NK-92 (cell line): ENCODE results near the gene LDAH.

Experiments
- DNase-seq: peaks from one replicate; lab custom pipeline; 2025; ENCODE audit not compliant: unreplicated experiment; lab: John Stamatoyannopoulos, UW

Gene LDAH

DNA sequence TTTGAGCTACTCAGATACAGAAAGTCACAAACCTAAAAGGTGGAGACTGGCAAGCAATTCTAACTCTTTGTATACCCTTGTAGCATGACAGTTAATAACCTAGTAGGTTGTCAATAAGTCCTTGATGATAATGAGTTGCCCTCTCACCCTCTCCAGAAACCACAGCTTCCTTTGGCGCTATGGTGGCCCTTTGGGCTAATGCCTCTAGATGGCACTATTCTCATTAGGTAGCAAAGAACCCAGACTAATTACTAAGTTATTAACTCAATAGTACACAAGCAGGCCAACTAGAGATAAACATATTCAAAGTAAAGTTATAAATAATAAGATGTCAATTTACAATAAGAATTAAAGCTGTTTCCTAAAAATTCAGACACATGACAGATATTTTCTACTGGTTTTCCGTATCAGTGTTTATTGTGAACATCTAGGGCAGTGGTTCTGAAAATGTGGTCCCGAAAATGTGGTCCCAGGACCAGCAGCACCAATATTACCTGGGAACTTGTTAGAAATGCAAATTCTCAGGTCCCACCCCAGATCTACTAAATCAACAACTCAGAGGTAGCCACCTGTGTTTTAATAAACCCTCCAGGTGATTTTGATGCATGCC is 41.1 kb downstream of the LDAH start:
- DNase-seq, result no peak

DNA sequence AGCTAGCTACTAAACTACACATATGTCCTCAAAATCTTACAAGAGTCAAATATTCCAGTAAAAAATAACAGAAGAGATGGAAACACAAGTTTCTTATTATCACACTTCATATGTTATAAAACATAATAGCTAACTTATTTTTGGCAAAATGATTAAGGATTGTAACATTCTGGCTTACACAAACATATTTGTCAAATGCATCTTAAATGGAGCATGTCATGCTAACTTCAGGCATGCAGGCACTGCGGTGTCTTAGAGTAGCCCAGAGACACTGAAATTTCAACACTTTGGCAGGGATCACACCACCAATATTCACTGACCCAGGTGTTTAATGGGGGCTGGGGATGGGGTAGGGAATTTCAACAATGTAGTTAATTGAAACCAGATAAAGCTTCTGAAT is 51.6 kb downstream of the LDAH start:
- DNase-seq, result no peak

DNA sequence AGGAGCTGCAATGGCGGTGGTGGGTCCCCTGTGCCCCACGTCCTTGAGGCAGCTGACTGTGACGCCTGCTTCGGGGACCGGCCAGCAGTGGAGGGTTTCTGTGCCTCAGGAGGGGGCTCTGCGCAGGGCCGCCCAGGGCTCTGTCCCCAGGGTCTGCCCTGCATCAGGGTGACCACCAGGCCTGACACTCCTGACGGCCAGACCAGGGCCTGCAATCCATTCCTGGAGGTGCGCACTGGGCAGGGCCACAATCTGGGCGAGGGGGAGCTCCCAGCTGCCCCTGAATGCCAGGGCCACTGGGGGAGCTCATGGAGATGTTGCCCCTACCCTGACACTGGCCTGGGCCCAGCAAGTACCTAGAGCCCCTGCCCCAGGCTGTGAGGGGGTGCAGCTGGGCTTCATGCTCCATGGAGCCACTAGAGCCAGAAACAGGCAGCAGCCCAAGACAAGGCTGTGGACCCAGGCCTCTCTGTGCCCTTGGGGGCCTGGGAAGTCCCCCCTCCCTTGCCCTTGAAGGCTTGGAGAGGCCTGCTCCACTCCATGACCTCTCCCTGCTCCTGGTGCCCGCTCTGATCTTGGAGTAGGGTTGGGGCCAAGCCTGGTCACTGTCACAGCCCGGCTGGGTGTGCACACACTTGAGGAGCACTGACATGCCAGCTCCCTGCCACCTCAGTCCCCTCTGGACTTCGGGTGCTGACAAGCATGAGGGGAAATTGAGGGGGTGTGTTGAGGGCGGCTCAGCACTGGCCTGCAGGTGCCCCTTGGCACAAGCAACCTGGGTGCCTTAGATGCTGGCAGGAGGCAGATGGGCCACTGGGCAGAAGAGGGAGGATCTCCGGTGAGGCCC is 55.9 kb downstream of the LDAH start:
- no peak for DNase-seq

DNA sequence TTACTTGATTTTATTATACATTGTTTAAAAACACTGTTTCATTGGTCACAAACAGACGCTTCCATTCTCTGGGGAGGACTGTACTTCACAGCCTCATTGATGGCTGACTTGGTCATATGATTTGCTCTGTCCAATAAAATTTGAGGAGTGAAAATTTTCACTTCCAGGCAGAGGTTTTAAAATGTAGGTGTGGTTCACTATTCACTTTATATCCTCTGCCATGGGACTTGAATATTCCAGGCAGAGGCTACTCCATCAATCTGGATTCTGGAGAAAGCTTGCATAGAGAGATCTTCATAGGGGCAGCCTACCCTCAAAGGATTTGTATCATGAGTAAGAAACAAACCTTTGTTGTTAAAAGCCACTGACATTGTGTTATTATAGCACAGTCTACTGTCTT is 56.7 kb downstream of the LDAH start:
- DNase-seq, result no peak

DNA sequence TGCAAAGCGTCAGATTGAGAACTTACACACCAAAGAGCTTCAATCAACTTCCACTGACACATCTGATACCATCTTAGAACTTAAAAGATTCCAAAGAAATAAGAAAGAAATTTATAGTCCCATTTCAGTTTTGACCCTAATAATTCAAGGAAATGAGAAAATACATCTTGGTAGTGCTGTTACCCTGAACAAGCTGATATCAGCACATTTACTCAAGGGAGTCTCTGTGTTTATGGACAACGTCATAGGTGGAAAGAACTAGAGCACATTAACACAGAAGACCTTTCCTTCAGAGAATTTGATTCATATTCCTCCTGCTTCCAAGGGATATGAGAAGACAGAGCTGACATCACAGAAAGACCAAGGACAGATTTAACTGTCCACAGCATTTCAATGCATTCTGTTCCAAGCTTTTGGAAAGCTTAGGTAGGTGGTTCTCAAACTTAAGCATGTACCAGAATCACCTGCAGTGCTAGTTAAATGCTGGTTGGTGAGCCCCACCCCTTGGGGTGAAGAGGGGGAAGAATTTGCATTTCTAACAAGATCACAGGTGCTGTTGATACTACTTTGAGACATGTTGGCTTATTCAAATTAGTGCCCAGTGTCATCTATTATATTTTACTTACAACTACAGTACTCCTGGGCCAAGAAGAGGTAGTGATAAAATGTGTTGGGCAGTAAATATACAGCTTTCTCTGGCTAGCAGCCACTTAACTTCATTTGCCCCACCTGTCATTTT is 59.8 kb downstream of the LDAH start:
- DNase-seq, result no peak

DNA sequence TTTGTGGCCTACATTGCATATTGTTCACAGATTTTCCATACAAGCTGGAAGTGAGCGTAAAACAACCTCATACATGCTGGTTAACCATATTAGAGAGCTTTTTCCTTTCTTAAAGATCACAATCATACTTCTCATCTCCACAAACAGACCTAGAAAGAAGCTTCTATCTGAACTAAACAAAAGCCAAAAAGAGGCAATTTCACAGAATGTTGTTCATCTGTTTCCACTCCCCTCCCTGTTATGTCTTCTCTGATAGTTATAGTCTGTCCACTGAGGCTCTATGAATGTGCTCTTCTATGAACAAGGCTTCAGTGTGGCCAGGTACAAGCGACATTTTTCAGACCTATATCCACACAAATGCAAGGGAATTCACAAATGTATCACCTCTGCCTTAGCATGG is 63.4 kb downstream of the LDAH start:
- no peak for DNase-seq

DNA sequence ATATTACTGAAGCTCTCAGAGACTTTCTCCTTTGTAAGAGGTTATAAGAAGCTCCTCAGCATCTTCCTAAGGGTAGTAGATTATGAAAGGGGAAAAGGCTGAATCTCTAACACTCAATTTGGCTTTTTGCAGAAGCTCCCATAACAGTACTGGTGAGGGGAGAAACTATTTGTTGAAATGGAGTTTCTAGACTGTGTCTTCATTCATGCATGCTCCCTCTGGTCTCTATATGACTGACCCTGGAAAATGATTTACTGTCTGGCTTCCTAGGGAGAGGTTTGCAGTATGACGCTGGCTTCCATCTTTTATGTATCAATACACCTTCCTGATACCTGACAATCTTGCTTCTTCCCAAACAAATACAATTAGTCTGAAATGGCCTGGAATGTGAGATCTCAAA is 63.9 kb downstream of the LDAH start:
- DNase-seq, result no peak

DNA sequence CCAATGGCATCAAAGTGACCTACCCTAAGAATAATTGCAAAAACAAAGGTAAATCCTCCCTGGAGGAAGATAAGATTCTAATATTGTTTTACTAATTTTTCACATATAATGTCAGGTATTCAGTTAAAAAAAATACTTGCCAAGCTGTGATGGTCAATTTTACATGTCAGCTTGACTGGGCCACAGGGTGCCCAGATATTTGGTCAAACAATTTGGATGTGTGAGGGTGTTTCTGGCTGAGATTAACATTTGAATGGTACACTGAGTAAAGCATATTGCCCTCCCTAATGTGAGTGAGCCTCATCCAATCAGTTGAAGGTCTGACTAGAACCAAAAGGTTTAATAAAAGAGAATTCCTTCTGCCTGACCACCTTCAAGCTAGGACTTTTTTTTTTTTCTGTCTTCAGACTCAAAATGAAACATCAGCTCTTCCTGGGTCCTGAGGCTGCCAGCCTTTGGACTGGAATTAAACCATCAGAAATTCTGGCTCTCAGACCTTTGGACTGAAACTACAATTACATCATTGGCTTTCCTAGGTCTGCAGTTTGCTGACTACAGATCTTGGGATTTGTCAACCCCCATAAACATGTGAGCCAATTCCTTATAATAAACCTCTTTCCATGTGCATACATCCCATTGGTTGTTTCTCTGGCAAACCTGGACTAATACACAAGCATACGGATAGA is 65.4 kb downstream of the LDAH start:
- no peak for DNase-seq

DNA sequence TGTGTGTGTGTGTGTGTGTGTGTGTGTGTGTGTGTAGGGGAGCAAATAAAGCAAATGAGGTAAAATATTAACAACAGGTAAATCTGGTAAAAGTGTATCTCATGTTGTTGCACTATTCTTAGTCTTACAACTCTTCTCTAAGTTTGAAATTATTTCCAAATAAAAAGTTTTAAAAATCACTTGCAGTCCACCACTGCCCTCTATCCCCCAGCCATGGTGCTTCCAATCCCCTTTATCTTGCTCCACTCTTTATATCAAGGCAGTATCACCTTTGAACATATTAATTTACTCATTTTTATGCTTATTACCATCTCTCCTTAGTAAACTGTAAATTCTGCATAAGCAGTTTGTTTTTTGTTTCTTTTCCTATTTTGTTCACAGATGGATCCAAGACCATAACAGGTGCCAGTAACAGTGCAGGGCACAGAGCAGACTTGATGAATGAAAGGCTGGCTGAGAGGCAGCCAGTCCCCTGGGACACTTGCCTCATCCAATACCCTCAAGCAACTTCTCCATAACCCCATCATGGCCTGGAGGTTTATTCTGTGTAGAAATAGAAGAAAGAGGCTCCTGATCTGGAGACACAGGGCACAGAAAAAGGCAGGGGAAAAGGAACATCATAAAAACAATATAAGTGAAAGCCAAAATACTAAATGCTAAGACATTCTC is 67.6 kb downstream of the LDAH start:
- no peak for DNase-seq

DNA sequence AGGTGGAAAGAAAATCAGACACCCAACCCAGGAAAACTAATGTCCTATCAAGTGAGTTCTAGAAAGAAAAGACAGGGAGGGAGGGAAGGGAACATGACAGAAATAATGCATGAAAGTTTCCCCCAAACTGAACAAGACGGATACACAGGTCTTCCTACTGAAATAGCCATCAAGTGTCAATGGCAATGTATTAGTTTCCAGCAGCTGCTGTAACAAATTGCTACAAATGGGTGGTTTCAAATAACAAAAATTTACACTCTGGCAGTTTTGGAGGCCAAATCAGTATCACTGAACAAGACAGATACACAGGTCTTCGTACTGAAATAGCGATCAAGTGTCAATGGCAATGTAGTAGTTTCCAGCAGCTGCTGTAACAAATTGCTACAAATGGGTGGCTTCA is 70.6 kb downstream of the LDAH start:
- no peak for DNase-seq

DNA sequence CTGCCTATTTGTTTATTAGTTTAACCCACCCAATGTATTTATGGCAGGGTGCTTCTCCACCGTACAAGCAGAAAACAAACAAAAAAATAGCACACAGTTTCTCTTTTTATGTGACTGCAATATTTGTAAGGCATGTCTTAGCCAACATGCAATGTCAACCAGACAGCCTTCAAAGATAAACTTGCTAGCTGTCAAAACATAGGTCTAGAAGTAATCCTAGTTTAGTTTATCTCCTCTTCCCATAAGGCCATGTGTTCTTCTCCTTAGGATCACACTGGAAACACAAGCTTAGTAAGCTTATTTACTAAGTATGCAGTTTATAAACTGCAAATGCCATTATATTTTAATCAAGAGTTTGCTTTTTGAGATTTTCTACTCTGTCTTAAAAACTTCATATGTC is 75.6 kb downstream of the LDAH start:
- no peak for DNase-seq

DNA sequence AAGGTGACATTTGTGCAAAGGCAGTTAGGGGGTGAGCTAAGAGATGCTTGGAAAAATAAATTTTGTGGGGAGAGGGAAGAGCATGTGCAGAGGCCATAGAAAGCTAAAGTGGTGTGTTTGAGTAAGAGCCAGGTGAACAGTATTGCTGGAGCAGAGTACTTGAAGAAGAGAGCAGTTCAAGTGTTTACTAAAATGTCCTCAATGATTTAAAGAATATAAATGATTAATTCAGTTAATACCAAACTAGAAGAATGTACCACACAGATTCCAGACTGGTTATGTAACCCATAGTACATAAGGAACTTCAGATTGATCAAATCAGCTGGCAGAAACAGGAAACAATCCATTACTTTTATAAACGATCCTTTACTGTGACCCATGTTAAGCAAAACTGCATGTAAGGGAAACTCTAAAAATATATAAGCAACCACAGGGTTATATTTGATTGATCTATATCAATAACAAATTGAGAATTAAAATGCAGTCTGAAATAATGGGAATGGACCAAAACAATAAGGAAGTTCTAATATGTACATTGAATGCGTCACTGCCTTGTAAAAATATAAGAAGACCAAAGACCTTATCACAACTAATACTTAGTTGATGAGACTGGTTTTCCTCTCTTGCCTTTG is 76.9 kb downstream of the LDAH start:
- no peak for DNase-seq

DNA sequence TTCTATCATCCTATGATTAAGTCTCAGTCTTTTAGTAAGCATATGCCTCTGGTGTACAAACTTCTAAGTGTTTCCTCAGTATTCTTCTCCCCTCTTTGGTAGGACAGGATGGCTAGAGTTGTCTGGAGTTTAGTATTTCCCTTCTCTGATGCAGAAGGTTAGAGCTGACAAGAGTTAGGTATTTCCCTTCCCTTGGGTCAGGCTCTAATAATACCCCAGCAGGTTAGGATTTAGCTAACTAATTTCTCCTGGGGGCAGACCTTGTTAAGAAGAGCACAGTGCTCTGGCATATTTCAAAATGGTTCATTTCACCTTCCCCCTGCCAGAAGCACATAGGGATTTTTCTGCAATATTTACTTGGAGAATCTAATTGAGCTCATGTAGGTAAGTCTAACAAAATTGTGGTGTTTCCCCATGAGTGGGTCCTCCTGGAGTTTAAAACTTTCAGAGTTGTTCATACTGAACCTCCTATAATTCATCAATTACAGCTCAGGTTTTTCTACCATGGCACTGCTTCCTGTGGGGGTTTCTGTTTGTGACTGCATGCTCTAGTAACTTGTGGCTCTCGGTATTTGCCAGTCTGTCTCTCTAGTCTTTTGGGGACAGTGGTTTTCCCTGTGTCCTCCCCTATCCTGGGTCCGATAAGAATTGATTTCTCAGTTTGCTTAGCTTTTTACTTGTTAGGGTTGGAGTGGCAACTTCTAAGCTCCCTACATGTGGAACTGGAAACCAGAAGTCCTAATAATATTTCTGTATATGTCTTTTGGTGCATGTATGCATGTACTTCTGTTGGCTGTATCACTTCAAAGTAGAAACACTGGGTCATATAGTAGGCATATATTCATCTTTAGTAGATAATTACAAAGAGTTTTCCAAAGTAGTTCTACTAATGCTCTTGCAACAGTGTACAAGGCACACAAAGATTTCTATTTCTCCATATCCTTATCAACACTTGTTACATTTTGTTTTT is 78.2 kb downstream of the LDAH start:
- no peak for DNase-seq

DNA sequence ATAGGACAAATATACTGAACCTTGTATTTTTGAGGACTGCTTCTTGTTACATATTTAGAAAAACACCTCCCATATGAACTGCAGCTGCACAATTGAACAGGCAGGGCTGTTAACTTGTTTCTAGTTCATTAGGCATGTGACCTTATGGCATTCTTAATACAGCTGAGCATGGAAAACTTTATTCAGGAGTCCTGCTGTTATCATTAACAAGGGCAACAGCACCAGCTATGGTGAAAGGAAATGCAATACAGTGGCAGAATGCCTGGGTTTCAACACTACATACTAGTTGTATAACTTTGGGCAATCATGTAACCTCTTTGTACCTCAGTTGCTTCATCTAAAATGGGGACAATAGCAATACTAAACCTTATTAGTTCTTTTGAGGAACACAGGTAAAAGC is 84.1 kb downstream of the LDAH start:
- DNase-seq, result no peak

DNA sequence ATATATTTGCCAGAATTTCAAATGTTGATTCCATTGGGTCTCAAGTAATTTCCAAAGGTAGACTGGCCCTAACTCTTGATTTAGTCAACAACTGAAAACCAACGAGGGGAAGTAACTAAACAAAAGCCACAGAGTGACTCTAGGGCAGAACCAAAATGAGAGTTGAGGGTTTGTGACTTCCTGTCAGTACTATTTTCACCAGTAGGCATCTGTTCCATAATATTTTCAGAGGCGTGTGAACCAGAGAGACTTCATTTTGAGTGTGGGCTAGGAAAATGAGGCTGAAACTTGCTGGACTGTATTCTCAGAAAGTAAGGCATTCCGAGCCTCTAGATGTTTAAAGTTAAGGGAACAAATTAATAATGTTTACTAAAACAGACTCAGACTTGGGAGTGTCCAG is 85.4 kb downstream of the LDAH start:
- DNase-seq, result no peak

DNA sequence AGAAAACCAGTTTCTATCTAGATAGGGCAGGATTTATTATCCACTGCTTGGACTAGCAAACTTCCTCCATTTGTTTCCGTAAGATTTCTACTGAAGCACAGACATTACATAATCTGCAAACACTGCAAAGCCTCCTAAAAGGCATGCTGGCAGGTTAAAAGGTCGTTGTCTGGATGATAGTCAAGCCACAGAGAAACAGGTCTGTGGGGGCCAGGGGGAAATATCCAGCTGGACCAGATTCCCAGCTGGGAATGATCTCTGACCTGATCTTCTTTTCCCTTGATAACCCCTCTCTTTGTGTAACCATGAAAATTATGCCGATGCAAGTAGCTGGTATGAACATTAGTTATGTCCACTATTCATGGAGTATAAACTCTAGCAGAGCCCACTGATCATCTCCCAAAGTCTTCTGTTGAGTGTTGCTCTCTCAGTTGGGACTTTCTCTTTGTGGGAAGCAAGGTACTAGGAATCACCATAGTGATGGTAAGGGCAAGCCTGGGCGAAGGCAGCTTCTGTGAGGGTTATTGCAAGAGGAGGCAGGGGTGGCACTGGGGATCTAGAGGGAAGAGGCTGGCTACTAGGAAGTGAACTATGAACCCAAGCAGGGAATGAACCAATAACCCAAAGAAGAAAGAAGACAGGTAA is 94.7 kb downstream of the LDAH start:
- no peak for DNase-seq

DNA sequence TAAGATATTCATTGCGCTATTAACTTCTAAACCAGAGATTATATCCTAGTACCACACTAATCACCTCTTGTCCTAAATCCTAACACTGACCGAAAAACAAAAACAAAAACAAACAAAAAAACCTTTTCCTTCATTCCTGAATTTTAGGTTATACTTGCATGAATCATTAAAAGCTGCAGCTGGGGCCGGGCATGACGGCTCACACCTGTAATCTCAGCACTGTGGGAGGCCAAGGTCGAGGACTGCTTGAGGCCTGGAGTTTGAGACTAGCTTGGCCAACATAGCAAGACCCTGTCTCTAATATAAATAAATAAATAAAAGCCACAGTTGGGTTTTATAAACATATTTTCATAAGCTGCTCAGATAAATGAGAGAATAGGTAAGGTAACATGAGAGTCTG is 96.0 kb downstream of the LDAH start:
- DNase-seq, result no peak

DNA sequence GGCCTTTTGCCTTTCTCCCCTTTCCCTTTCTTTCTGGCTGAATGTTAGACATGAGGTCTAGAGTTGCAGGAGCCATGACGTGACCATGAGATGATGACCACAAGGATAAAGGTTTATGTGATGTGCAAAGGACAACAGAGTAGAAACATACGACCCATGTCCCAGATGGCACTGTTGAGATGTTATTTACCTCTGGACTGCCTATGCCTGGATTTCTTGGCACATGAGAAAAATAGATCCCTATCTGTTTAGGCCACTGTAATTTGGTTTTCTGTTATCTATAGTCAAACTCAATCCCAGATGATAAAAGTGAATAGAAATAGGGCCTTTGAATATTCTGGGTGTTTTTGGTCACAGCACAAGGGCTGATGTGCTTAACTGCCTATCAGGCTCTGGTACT is 97.1 kb downstream of the LDAH start:
- no peak for DNase-seq

DNA sequence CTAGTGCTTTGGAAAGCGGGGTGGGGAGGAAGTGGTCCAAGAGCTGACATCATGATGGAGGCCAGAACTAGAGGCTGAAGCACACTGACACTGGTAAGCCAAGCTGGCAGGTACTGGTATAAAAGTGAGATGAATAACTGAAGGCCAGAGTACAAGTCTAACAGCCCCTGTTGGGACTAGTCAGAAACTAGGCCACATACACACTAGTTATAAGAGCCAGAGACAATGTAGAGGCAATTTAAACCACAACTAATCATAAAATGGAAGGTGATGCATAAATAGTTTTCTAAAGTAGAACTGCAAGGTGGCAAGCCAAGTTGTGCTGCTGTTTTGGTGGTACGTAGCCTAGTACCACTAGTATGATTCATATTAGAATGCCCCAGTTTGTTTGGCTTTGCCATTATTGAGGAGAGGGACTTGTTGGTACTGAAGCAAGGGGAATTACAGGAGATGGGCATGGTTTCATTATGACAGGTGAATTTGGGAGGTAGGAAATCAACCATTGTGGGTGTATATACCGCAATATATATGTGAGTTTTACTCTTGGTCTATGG is 98.3 kb downstream of the LDAH start:
- no peak for DNase-seq
